PFSK-1 (cell line): ENCODE data around the gene TMPRSS5.

ENCODE experiments used
- FOXP2 ChIP-seq: optimal IDR thresholded peaks from 2 replicates; pipeline ENCODE3; 2011; ENCODE audit warnings: borderline replicate concordance, control low read depth, inconsistent platforms; ENCODE audit not compliant: insufficient read depth; ENCODE audit errors: extremely low read length, extremely low read depth
- POLR2AphosphoS5 ChIP-seq: IDR thresholded peaks from 2 replicates; pipeline ENCODE4 v1.6.1; 2012; ENCODE audit warnings: low read depth, mild to moderate bottlenecking, control low read depth, low read length, moderate library complexity
- SIN3A ChIP-seq: IDR thresholded peaks from 2 replicates; pipeline ENCODE4 v1.6.1; 2012; ENCODE audit warnings: mild to moderate bottlenecking, low read length, moderate library complexity, borderline replicate concordance; ENCODE audit not compliant: insufficient read depth
- TAF1 ChIP-seq: IDR thresholded peaks from 2 replicates; pipeline ENCODE4 v1.6.1; 2012; ENCODE audit warnings: low read length, control low read depth, borderline replicate concordance; ENCODE audit not compliant: insufficient read depth
- TF ChIP-seq, protein P1 (sequence below), 2 experiments: IDR thresholded peaks; 2 replicates each; pipeline versions ENCODE4 v1.6.1 to v1.8.0; 2011 to 2012; ENCODE audit warnings: low read depth in 2 of 2, low read length in 2 of 2, control low read depth in 1 of 2, inconsistent platforms in 1 of 2, mild to moderate bottlenecking in 1 of 2, moderate library complexity in 1 of 2; ENCODE audit not compliant: insufficient read depth in 1 of 2

TMPRSS5 gene

DNA sequence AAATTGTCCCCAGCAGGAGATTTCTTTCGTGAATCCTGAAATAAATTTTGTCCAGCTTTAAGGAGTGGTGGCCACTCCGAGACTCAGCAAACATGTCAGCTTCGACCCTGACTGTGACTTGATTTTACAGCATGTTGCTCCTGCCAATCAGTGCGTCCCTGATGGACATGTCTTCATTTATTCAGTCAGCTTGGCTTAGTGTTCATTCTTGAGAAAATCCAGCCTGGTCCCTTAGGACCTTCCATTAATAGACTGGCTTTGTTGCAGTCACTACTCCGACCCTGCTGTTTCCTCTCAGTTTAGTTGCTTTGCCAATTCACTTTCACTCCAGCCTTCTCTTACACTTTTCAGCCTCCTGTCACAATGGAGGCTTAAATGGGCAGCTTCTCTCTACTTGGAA is 30.5 kb downstream of the TMPRSS5 start:
- no peak for TF ChIP-seq FOXP2
- TF ChIP-seq SIN3A, result no peak

DNA sequence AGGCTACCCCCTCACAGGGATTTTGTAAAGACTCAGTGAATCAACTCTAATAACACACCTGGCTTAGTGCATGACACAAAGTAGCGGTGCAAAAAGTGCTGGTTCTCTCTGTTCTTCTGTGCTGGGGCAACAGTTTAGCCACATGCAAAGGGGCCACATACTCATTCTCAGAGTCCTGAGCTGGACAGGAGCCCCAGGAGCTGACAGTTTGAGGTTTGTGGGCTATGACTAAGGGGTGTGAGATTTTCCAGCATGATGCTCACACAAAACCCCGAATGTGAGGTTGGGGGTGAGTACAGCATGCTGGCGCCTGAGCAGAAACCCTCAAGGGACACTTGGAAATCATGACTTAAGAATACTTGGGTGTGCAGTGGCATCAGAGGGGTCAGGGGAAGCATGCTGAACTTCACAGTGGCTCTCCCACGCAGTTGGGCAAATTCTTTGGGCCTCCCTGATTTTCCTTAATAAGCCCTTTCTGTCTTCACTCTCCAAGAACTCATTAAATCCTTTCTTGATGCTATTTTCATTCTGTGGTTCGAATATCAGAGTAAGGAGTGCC is 31.0 kb downstream of the TMPRSS5 start:
- TF ChIP-seq TAF1, result no peak
- TF ChIP-seq FOXP2, result no peak
- TF ChIP-seq SIN3A, result no peak
- no peak for TF ChIP-seq POLR2AphosphoS5
- TF ChIP-seq, protein P1, sequence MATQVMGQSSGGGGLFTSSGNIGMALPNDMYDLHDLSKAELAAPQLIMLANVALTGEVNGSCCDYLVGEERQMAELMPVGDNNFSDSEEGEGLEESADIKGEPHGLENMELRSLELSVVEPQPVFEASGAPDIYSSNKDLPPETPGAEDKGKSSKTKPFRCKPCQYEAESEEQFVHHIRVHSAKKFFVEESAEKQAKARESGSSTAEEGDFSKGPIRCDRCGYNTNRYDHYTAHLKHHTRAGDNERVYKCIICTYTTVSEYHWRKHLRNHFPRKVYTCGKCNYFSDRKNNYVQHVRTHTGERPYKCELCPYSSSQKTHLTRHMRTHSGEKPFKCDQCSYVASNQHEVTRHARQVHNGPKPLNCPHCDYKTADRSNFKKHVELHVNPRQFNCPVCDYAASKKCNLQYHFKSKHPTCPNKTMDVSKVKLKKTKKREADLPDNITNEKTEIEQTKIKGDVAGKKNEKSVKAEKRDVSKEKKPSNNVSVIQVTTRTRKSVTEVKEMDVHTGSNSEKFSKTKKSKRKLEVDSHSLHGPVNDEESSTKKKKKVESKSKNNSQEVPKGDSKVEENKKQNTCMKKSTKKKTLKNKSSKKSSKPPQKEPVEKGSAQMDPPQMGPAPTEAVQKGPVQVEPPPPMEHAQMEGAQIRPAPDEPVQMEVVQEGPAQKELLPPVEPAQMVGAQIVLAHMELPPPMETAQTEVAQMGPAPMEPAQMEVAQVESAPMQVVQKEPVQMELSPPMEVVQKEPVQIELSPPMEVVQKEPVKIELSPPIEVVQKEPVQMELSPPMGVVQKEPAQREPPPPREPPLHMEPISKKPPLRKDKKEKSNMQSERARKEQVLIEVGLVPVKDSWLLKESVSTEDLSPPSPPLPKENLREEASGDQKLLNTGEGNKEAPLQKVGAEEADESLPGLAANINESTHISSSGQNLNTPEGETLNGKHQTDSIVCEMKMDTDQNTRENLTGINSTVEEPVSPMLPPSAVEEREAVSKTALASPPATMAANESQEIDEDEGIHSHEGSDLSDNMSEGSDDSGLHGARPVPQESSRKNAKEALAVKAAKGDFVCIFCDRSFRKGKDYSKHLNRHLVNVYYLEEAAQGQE (IDR thresholded peaks at IDR 0.05; ENCODE audit: insufficient read depth in 1 of 2, low read depth in 2 of 2, low read length in 2 of 2), result no peak

DNA sequence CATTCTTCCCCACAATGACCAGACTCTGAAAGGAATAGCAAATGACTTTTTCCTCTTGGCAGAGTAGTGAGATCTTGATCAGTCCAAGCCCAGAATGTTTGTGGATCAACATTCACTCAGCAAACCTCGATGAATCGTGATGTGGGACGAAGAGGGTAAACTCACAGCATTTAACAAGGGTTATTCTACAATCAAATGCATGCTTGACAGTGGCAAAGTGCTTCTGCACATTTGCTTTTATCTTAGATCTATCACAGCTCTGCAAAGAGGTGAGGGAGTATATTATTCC is 31.8 kb downstream of the TMPRSS5 start:
- TF ChIP-seq TAF1, result no peak
- TF ChIP-seq, protein P1 (IDR thresholded peaks at IDR 0.05; ENCODE audit: insufficient read depth in 1 of 2, low read depth in 2 of 2, low read length in 2 of 2), result no peak
- no peak for TF ChIP-seq POLR2AphosphoS5
- no peak for TF ChIP-seq FOXP2
- TF ChIP-seq SIN3A, result no peak

DNA sequence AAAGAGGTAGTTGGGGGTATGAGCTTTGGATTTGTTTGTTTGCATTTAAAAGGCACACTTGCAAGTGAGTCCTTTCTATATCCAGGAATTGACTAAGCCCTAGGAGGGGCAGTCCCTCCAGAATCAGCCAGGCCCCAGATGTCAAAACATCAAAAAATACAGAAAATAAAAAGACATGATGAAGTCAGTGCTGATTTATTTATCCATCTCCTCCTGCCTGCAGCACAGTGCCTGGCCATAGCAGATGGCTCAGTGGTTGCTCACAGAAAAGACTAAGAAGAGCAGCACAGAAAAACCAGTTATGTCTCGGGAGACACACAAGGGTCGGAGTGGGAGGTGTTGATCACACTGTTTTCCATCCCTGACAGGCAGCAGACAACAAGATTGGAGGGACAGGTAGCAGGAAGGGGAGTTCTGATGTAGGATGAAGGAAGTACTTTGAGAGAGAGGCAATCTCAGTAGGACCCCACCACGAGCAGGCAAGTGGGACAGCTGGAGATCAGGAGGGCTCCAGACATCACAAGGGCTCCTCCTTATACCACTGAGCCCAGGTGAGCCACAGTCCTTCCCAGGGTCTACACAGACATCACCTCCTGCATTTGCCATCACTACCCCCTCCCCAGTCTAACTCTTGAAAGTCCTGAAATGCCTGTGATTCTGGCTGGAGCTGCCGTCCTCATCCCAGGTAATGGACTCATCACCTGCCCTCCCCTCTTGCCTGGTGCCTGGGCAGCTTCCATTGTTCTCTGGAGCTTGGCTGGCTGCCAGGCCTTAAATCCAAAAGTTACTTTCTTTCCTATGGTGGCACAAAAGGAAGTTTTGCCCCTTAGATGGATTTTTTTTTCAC is 32.3 kb downstream of the TMPRSS5 start:
- TF ChIP-seq FOXP2 (no peak), POLR2AphosphoS5 (no peak), SIN3A (no peak), TAF1 (no peak)
- TF ChIP-seq, protein P1 (IDR thresholded peaks at IDR 0.05; ENCODE audit: insufficient read depth in 1 of 2, low read depth in 2 of 2, low read length in 2 of 2), result no peak

DNA sequence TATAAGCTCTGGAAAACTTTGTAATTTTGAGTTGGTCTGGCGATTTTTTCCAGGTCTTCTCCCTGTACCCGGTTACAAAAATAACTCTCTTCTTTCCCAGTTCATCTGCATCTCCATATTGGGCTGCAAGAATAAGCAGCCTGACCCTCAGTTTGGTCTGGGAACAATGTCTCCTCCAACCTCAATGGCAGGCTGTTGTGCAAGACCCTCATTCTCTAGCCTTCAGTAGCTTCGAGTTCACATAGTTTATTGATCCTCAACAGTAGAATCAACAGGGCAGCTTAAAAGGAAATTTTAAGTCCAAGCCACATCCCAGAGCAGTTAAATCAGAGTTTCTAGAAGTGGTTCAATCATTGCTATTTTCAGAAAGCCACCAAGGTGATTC is 35.3 kb downstream of the TMPRSS5 start:
- TF ChIP-seq TAF1 (no peak), POLR2AphosphoS5 (no peak), FOXP2 (no peak), SIN3A (no peak)
- TF ChIP-seq, protein P1 (IDR thresholded peaks at IDR 0.05; ENCODE audit: insufficient read depth in 1 of 2, low read depth in 2 of 2, low read length in 2 of 2), result no peak
